ENCODE measurements around the gene MS4A18.
"Not testable (repeated sequence)": the region's sequence is repeated elsewhere in the genome, so short reads cannot be mapped to it uniquely, and the experiment has no call there.

MS4A18 gene

DNA sequence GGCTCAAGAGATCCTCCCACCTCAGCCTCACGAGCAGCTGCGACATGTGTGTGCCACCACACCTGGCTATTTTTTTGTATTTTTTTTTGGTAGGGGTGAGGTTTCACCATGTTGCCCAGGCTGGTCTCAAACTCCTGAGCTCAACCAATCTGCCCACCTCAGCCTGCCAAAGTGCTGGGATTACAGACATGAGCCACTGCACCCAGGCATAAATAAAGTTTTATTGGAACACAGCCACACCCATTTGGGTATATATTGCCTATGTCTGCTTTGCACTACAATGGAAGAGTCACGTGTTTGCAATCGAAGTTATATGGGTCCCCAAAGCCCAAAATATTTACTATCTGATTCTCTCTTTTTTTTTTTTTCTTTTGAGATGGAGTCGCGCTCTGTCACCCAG is 30.4 kb downstream of the MS4A18 start:
- H3K27ac ChIP-seq (ENCODE audit: low read depth, low read length): no peak overlapping the region

GRCh38 chr11:60756307-60757032 is 31.9 kb downstream of the MS4A18 start, which contains the start of gene MS4A15:
Gene MS4A15, plus strand, starts transcription at chr11:60756867. Its CDS starts 6,867 bp downstream, at chr11:60763734.
- Histone ChIP-seq H3K27ac (ENCODE audit: low read depth, low read length) (no peak within 1 kb of the TSS), H3K9ac (ENCODE audit: low read depth, low read length) (no peak within 1 kb of the TSS), H3K9me3 (ENCODE audit: control insufficient read depth, insufficient read depth, low read length) (no peaks in the 10 kb centered on the region), H3K4me3 (ENCODE audit: low read depth, low read length) (no peak within 1 kb of the TSS), H3K27me3 (ENCODE audit: control insufficient read depth, insufficient read depth, low read length) (no peaks in the 10 kb centered on the region), H3K36me3 (ENCODE audit: control insufficient read depth, insufficient read depth, low read length) (no peaks in the 10 kb centered on the region), H3K4me1 (ENCODE audit: control insufficient read depth, insufficient read depth, low read length) (no peaks in the 10 kb centered on the region)

More for the DNA sequence above, 30.4 kb downstream of the MS4A18 start:
- Histone ChIP-seq H3K36me3 (ENCODE audit: control insufficient read depth, insufficient read depth, low read length) (no peaks in the 10 kb centered on the region), H3K4me3 (ENCODE audit: low read depth, low read length) (no peak overlapping the region), H3K4me1 (ENCODE audit: control insufficient read depth, insufficient read depth, low read length) (no peaks in the 10 kb centered on the region), H3K9me3 (ENCODE audit: control insufficient read depth, insufficient read depth, low read length) (no peaks in the 10 kb centered on the region), H3K27me3 (ENCODE audit: control insufficient read depth, insufficient read depth, low read length) (no peaks in the 10 kb centered on the region), H3K9ac (ENCODE audit: low read depth, low read length) (no peak overlapping the region)

DNA sequence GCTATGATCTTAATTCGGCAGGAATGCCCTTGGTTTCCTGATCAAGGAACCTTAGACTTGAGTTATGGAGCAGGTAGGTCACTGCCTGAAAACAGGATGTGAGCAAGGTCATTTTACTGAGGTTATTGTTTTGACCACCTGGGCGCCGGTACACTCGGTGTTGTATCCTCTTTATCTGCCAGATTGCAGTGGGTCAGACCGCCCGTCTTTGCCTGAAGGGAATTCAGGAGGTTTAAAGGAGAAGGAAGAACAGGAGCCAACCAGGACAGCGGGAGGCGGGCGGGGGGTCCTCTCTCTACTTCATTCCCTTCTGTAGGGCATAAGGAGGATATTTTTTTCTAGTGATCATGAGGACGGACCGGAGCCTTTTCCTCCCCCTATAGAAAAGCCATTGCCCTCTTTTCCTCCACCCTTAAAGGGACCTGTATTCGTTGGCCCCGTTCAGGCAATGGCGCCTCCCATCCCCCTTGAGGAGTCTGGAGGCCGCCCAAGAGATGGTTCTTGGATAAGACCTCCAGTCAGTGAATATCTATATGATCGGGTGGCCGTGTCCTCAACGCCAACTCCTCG is 32.8 kb downstream of the MS4A18 start:
- Histone ChIP-seq H3K9me3 (ENCODE audit: control insufficient read depth, insufficient read depth, low read length) (no peaks in the 10 kb centered on the region), H3K27me3 (ENCODE audit: control insufficient read depth, insufficient read depth, low read length) (no peaks in the 10 kb centered on the region), H3K9ac (ENCODE audit: low read depth, low read length) (no peak overlapping the region), H3K4me1 (ENCODE audit: control insufficient read depth, insufficient read depth, low read length) (no peaks in the 10 kb centered on the region), H3K4me3 (ENCODE audit: low read depth, low read length) (no peak overlapping the region), H3K36me3 (ENCODE audit: control insufficient read depth, insufficient read depth, low read length) (no peaks in the 10 kb centered on the region), H3K27ac (ENCODE audit: low read depth, low read length) (no peak overlapping the region)

GRCh38 chr11:60758671-60759070 is 34.2 kb downstream of the MS4A18 start:
- not testable (repeated sequence) for H3K27me3 ChIP-seq (ENCODE audit: control insufficient read depth, insufficient read depth, low read length); H3K9me3 ChIP-seq (ENCODE audit: control insufficient read depth, insufficient read depth, low read length); H3K27ac ChIP-seq (ENCODE audit: low read depth, low read length); H3K4me3 ChIP-seq (ENCODE audit: low read depth, low read length); H3K36me3 ChIP-seq (ENCODE audit: control insufficient read depth, insufficient read depth, low read length); H3K9ac ChIP-seq (ENCODE audit: low read depth, low read length); H3K4me1 ChIP-seq (ENCODE audit: control insufficient read depth, insufficient read depth, low read length)

DNA sequence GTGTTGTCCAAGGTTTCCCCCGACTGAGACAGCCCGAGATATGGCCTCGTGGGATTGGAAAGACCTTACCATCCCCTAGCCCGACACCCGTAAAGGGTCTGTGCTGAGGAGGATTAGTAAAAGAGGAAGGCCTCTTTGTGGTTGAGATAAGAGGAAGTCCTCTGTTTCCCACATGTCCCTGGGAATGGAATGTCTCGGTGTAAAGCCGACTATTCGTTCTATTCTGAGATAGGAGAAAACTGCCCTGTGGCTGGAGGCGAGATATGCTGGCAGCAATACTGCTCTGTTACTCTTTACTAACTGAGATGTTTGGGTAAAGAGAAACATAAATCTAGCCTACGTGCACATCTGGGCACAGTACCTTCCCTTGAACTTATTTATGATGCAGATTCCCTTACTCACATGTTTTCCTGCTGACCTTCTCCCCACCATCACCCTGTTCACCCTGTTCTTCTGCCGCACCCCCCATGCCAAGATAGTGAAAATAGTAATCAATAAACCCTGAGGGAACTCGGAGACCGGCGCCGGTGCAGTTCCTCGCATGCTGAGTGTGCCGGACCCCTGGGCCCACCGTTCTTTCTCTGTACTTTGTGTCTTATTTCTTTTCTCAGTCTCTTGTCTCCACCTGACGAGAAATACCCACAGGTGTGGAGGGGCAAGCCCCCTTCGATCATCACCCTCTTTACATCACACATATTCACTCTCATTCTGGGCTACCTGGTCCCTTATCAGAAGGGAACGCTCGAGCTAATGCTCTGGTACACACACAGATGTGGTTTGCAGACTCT is 35.1 kb downstream of the MS4A18 start:
- not testable (repeated sequence) for H3K27me3 ChIP-seq (ENCODE audit: control insufficient read depth, insufficient read depth, low read length); H3K27ac ChIP-seq (ENCODE audit: low read depth, low read length); H3K36me3 ChIP-seq (ENCODE audit: control insufficient read depth, insufficient read depth, low read length); H3K4me1 ChIP-seq (ENCODE audit: control insufficient read depth, insufficient read depth, low read length); H3K4me3 ChIP-seq (ENCODE audit: low read depth, low read length); H3K9ac ChIP-seq (ENCODE audit: low read depth, low read length); H3K9me3 ChIP-seq (ENCODE audit: control insufficient read depth, insufficient read depth, low read length)

DNA sequence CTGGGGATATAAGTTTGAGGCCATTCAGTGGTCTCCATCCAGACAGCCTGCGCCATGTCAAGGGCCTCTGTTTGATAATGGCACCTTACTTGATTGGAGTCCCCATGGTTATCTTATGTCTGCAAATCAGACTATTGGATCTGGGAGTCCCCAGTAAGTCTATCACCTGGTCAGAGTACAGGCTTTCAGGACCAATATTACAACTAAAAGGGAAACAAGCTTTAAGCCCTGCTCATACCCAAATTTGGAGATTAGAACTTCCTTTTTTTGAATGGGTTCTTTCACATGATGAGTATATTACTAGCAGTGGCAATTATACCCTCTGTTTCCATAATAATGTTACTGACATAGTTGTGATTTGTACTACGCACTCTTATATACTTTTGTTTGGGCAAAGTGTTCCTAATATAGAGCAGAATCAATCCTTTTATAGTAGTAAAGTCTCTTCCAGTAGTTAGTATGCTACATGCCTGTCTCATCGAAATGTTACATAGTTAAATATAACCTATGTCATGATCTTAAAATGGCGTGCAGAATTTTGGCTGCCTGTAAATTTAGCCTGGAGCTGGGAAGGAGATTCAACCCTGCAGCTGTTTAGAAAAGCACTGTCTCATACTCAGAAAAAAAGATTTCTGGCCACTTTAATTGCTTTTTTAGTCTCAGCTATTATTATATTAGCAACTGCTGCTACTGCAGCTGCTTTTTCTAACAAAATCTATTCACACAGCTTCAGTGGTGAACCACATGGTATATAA is 37.1 kb downstream of the MS4A18 start:
- no peaks in the 10 kb centered on the region; the same call in 1 of the 2 replicates for H3K9me3 ChIP-seq (ENCODE audit: control insufficient read depth, insufficient read depth, low read length)
- H3K4me3 ChIP-seq (ENCODE audit: low read depth, low read length): no peak overlapping the region
- no peaks in the 10 kb centered on the region; the same call in 1 of the 2 replicates for H3K4me1 ChIP-seq (ENCODE audit: control insufficient read depth, insufficient read depth, low read length)
- H3K9ac ChIP-seq (ENCODE audit: low read depth, low read length): no peak overlapping the region
- no peaks in the 10 kb centered on the region for H3K36me3 ChIP-seq (ENCODE audit: control insufficient read depth, insufficient read depth, low read length)
- H3K27ac ChIP-seq (ENCODE audit: low read depth, low read length): no peak overlapping the region
- H3K27me3 ChIP-seq (ENCODE audit: control insufficient read depth, insufficient read depth, low read length): no peaks in the 10 kb centered on the region

GRCh38 chr11:60762851-60763691 is 38.6 kb downstream of the MS4A18 start:
- H3K4me1 ChIP-seq (ENCODE audit: control insufficient read depth, insufficient read depth, low read length): no peaks in the 10 kb centered on the region; the same call in 1 of the 2 replicates
- H3K27me3 ChIP-seq (ENCODE audit: control insufficient read depth, insufficient read depth, low read length): peaks cover 2% of the 10 kb centered on the region; the same call in 1 of the 2 replicates
- H3K36me3 ChIP-seq (ENCODE audit: control insufficient read depth, insufficient read depth, low read length): no peaks in the 10 kb centered on the region
- no peak overlapping the region for H3K27ac ChIP-seq (ENCODE audit: low read depth, low read length)
- H3K4me3 ChIP-seq (ENCODE audit: low read depth, low read length): no peak overlapping the region
- no peaks in the 10 kb centered on the region; the same call in 1 of the 2 replicates for H3K9me3 ChIP-seq (ENCODE audit: control insufficient read depth, insufficient read depth, low read length)
- no peak overlapping the region for H3K9ac ChIP-seq (ENCODE audit: low read depth, low read length)

GRCh38 chr11:60763692-60764369 is 39.3 kb downstream of the MS4A18 start:
- H3K36me3 ChIP-seq (ENCODE audit: control insufficient read depth, insufficient read depth, low read length): no peaks in the 10 kb centered on the region
- no peak overlapping the region for H3K9ac ChIP-seq (ENCODE audit: low read depth, low read length)
- peaks cover 4% of the 10 kb centered on the region; the same call in 1 of the 2 replicates for H3K27me3 ChIP-seq (ENCODE audit: control insufficient read depth, insufficient read depth, low read length)
- H3K9me3 ChIP-seq (ENCODE audit: control insufficient read depth, insufficient read depth, low read length): no peaks in the 10 kb centered on the region; the same call in 1 of the 2 replicates
- H3K4me1 ChIP-seq (ENCODE audit: control insufficient read depth, insufficient read depth, low read length): no peaks in the 10 kb centered on the region; the same call in 1 of the 2 replicates
- H3K4me3 ChIP-seq (ENCODE audit: low read depth, low read length): no peak overlapping the region
- no peak overlapping the region for H3K27ac ChIP-seq (ENCODE audit: low read depth, low read length)

GRCh38 chr11:60764879-60765278 is 40.4 kb downstream of the MS4A18 start:
- no peaks in the 10 kb centered on the region; the same call in 1 of the 2 replicates for H3K4me1 ChIP-seq (ENCODE audit: control insufficient read depth, insufficient read depth, low read length)
- H3K4me3 ChIP-seq (ENCODE audit: low read depth, low read length): no peak overlapping the region
- no peaks in the 10 kb centered on the region; the same call in 1 of the 2 replicates for H3K9me3 ChIP-seq (ENCODE audit: control insufficient read depth, insufficient read depth, low read length)
- H3K36me3 ChIP-seq (ENCODE audit: control insufficient read depth, insufficient read depth, low read length): no peaks in the 10 kb centered on the region
- H3K27ac ChIP-seq (ENCODE audit: low read depth, low read length): no peak overlapping the region
- H3K27me3 ChIP-seq (ENCODE audit: control insufficient read depth, insufficient read depth, low read length): peaks cover 4% of the 10 kb centered on the region; the same call in 1 of the 2 replicates
- H3K9ac ChIP-seq (ENCODE audit: low read depth, low read length): no peak overlapping the region

Measured in HUES48 (cell line).